B cell (primary cell): ENCODE measurements around the gene AP1S2.

Experiments used
- EZH2 ChIP-seq: IDR thresholded peaks from 2 replicates; pipeline ENCODE4 v1.6.1; 2012; ENCODE audit warnings: borderline replicate concordance, low read depth, mild to moderate bottlenecking, moderate library complexity, low read length; ENCODE audit not compliant: insufficient read depth, poor library complexity, severe bottlenecking
- TF ChIP-seq, protein P1 (sequence below): fragments of 200-600 bp; IDR thresholded peaks from one replicate; pipeline ENCODE4 v1.8.0; 2022; ENCODE audit warnings: antibody characterized with exemption, mild to moderate bottlenecking

DNA sequence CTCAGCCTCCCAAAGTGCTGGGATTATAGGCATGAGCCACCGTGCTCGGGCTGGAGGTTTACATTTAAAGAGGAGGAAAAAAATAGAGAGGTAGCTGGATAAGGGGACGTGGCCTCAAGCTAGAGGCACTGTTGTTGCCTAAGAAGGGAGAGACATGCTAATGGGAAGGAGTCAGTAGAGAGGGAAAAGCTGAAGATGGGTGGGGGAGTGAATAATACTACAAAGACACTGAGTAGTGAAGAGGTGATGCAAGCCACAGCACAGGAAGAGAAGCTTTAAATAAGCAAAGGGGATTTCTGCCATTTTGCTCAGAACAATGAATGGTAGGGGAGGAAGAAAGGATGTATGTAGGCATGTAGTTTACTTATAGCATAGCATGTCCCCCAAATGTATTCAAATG is 11.5 kb upstream of the AP1S2 start:
- TF ChIP-seq, protein P1, sequence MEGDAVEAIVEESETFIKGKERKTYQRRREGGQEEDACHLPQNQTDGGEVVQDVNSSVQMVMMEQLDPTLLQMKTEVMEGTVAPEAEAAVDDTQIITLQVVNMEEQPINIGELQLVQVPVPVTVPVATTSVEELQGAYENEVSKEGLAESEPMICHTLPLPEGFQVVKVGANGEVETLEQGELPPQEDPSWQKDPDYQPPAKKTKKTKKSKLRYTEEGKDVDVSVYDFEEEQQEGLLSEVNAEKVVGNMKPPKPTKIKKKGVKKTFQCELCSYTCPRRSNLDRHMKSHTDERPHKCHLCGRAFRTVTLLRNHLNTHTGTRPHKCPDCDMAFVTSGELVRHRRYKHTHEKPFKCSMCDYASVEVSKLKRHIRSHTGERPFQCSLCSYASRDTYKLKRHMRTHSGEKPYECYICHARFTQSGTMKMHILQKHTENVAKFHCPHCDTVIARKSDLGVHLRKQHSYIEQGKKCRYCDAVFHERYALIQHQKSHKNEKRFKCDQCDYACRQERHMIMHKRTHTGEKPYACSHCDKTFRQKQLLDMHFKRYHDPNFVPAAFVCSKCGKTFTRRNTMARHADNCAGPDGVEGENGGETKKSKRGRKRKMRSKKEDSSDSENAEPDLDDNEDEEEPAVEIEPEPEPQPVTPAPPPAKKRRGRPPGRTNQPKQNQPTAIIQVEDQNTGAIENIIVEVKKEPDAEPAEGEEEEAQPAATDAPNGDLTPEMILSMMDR: no peak
- no peak for TF ChIP-seq EZH2
